ENCODE measurements around the gene PSMD7. TPM values are rescaled to one million over a fixed set of nuclear protein-coding genes. Genes with fewer than 3 reads are reported as not detected.
A peak's percentile ranks its signal among the peaks of the same experiment; 100 is the strongest.

PSMD7 gene
- total RNA-seq, 4 donors from 2014 or later, result 41.5 to 59.6 (median 43.3) TPM

- no peaks in the 10 kb centered on the region for H3K27me3 ChIP-seq
- TF ChIP-seq EP300 (IDR thresholded peaks at IDR 0.05), result no peak
- TF ChIP-seq CTCF (IDR thresholded peaks at IDR 0.05), result peak in 4 of 5 experiments; percentile 15 to 24 (median 19)
- H3K27ac ChIP-seq, result no peak overlapping the region
- no peak for DNase-seq (ENCODE audit: low spot score in 2 of 2)
- H3K9me3 ChIP-seq, result no peaks in the 10 kb centered on the region
- H3K4me1 ChIP-seq, result no peaks in the 10 kb centered on the region
- 32 to 34% methylated on average over 2 of the region's 2 CpGs for WGBS, 2 donors
- no peaks in the 10 kb centered on the region for H3K36me3 ChIP-seq
- H3K4me3 ChIP-seq, result no peak overlapping the region
Observed at GRCh38 chr16:74275031-74275636, 21.5 kb upstream of the PSMD7 start.

- 50 to 56% methylated on average over 7 of the region's 7 CpGs for WGBS, 2 donors
- Histone ChIP-seq H3K36me3 (no peaks in the 10 kb centered on the region), H3K4me1 (no peaks in the 10 kb centered on the region), H3K27me3 (no peaks in the 10 kb centered on the region), H3K27ac (no peak overlapping the region), H3K4me3 (no peak overlapping the region), H3K9me3 (no peaks in the 10 kb centered on the region)
- DNase-seq (ENCODE audit: low spot score in 2 of 2), result no peak
- TF ChIP-seq CTCF (IDR thresholded peaks at IDR 0.05) (no peak), POLR2A (IDR thresholded peaks at IDR 0.05) (no peak), EP300 (IDR thresholded peaks at IDR 0.05) (no peak)
Observed at GRCh38 chr16:74275711-74276110, 20.9 kb upstream of the PSMD7 start.

- Histone ChIP-seq H3K9me3 (no peaks in the 10 kb centered on the region), H3K27ac (no peak overlapping the region), H3K4me1 (no peaks in the 10 kb centered on the region), H3K36me3 (no peaks in the 10 kb centered on the region), H3K4me3 (no peak overlapping the region), H3K27me3 (no peaks in the 10 kb centered on the region)
- 74 to 75% methylated on average over 2 of the region's 2 CpGs for WGBS, 2 donors
- DNase-seq (ENCODE audit: low spot score in 2 of 2), result no peak
- no peak for TF ChIP-seq POLR2A (IDR thresholded peaks at IDR 0.05)
- no peak for TF ChIP-seq CTCF (IDR thresholded peaks at IDR 0.05)
- TF ChIP-seq EP300 (IDR thresholded peaks at IDR 0.05), result no peak
Observed at GRCh38 chr16:74277974-74278373, 18.6 kb upstream of the PSMD7 start.

GRCh38 chr16:74279266-74279665 lies 17.3 kb upstream of the PSMD7 start:
- DNase-seq (ENCODE audit: low spot score in 2 of 2), result no peak
- 61 to 71% methylated on average over 3 of the region's 3 CpGs for WGBS, 2 donors

GRCh38 chr16:74279805-74280204 lies 16.8 kb upstream of the PSMD7 start:
- Histone ChIP-seq H3K27ac (no peak overlapping the region), H3K27me3 (no peaks in the 10 kb centered on the region), H3K9me3 (no peaks in the 10 kb centered on the region), H3K36me3 (no peaks in the 10 kb centered on the region), H3K4me3 (no peak overlapping the region), H3K4me1 (no peaks in the 10 kb centered on the region)
- no peak for TF ChIP-seq POLR2A (IDR thresholded peaks at IDR 0.05)
- no peak for TF ChIP-seq CTCF (IDR thresholded peaks at IDR 0.05)
- no peak for TF ChIP-seq EP300 (IDR thresholded peaks at IDR 0.05)
- DNase-seq (ENCODE audit: low spot score in 2 of 2), result no peak
- 88 to 92% methylated on average over 6 of the region's 6 CpGs for WGBS, 2 donors

More at GRCh38 chr16:74279266-74279665, 17.3 kb upstream of the PSMD7 start:
- Histone ChIP-seq H3K27me3 (no peaks in the 10 kb centered on the region), H3K9me3 (no peaks in the 10 kb centered on the region), H3K27ac (no peak overlapping the region), H3K4me1 (no peaks in the 10 kb centered on the region), H3K4me3 (no peak overlapping the region), H3K36me3 (no peaks in the 10 kb centered on the region)
- no peak for TF ChIP-seq EP300 (IDR thresholded peaks at IDR 0.05)
- no peak for TF ChIP-seq POLR2A (IDR thresholded peaks at IDR 0.05)
- TF ChIP-seq CTCF (IDR thresholded peaks at IDR 0.05), result no peak

Measured in tibial nerve (tissue), 4 donors.